CD8-positive, alpha-beta memory T cell (primary cell): ENCODE data around the gene ATP1B2. TPM values are rescaled to one million over a fixed set of nuclear protein-coding genes. Genes with fewer than 3 reads are reported as not detected.
"Not testable (repeated sequence)": the region's sequence is repeated elsewhere in the genome, so short reads cannot be mapped to it uniquely, and the experiment has no call there.

ENCODE experiments used
- CTCF ChIA-PET: fragments of 350-600 bp; sonication (Branson Sonifier 250); formaldehyde crosslinking; loops from one replicate; lab custom pipeline; 2021; ENCODE audit warnings: antibody characterized with exemption; lab: Charles Lee
- POLR2A ChIA-PET: fragments of 350-600 bp; sonication (Branson Sonifier 250); formaldehyde crosslinking; loops from one replicate; lab custom pipeline; 2021; ENCODE audit warnings: antibody characterized with exemption; lab: Charles Lee
- DNase-seq, 5 donors: peaks; one replicate each; pipeline versions ENCODE4 v3.0.0 to v3.0.0-alpha.2; 2020 to 2022; ENCODE audit warnings: mixed read lengths in 1 of 5
- H3K27ac ChIP-seq: one replicate; pipeline ENCODE4 v1.7.0; 2013; ENCODE audit warnings: low read depth, mild to moderate bottlenecking, low read length, moderate library complexity
- H3K27me3 ChIP-seq: 2 replicates; pipeline ENCODE4 v1.7.0; 2013; ENCODE audit warnings: low read length, mild to moderate bottlenecking; ENCODE audit not compliant: insufficient read depth, poor library complexity, severe bottlenecking
- H3K36me3 ChIP-seq: 2 replicates; pipeline ENCODE4 v1.7.0; 2013; ENCODE audit warnings: mild to moderate bottlenecking, low read length, moderate library complexity; ENCODE audit not compliant: insufficient read depth
- H3K4me1 ChIP-seq: 2 replicates; pipeline ENCODE4 v1.7.0; 2013; ENCODE audit warnings: mild to moderate bottlenecking, low read length, moderate library complexity; ENCODE audit not compliant: insufficient read depth
- H3K4me3 ChIP-seq: 2 replicates; pipeline ENCODE4 v1.7.0; 2013; ENCODE audit warnings: mild to moderate bottlenecking, low read length
- H3K9me3 ChIP-seq: 2 replicates; pipeline ENCODE4 v1.7.0; 2013; ENCODE audit warnings: mild to moderate bottlenecking, low read length
- H3K27ac Mint-ChIP-seq, 8 donors: one replicate each; pipeline ENCODE4 v1.8.0; 2020 to 2021; ENCODE audit warnings: mixed read lengths in 8 of 8, mild to moderate bottlenecking in 6 of 8, inconsistent platforms in 3 of 8, moderate library complexity in 3 of 8
- H3K27me3 Mint-ChIP-seq, 2 donors: one replicate each; pipeline ENCODE4 v1.8.0; 2020 to 2021; ENCODE audit warnings: mixed read lengths in 2 of 2, mild to moderate bottlenecking in 1 of 2, moderate library complexity in 1 of 2
- H3K36me3 Mint-ChIP-seq, 3 donors: one replicate each; pipeline ENCODE4 v1.8.0; 2020 to 2021; ENCODE audit warnings: mixed read lengths in 3 of 3, inconsistent platforms in 1 of 3, mild to moderate bottlenecking in 1 of 3
- H3K4me1 Mint-ChIP-seq, 3 donors: one replicate each; pipeline ENCODE4 v1.8.0; 2020 to 2021; ENCODE audit warnings: mixed read lengths in 3 of 3, inconsistent platforms in 1 of 3, mild to moderate bottlenecking in 1 of 3
- H3K4me3 Mint-ChIP-seq, 7 donors: one replicate each; pipeline ENCODE4 v1.8.0; 2020 to 2021; ENCODE audit warnings: mixed read lengths in 7 of 7, mild to moderate bottlenecking in 6 of 7, moderate library complexity in 4 of 7, inconsistent platforms in 2 of 7
- H3K9me3 Mint-ChIP-seq, 5 donors: one replicate each; pipeline ENCODE4 v1.8.0; 2020 to 2022; ENCODE audit warnings: mixed read lengths in 5 of 5, mild to moderate bottlenecking in 3 of 5, moderate library complexity in 2 of 5, inconsistent platforms in 1 of 5
- polyA plus RNA-seq: library from polyadenylated mRNA; unstranded; fragments of 300-500 nt; fragmentation: Illumina TruSeq; gene quantifications from one replicate; pipeline ENCODE4 v1.2.3, GENCODE V29; 2021
- total RNA-seq, 2 experiments: library from RNA; stranded (reverse); gene quantifications; one replicate each; pipeline ENCODE4 v1.2.3, GENCODE V29; 2021

Gene ATP1B2
- total and polyA plus RNA-seq, 3 experiments from 2014 or later: 0.40 to 0.53 TPM; not detected in 1

- POLR2A ChIA-PET: interaction anchor here (0.6 to 3.2 kb wide), 12 partner anchors 9 to 179 kb away, joined by 3 to 61 read pairs (median 6); partner anchors contain the start of genes CD68, MPDU1, POLR2A and SAT2
- Mint-ChIP-seq H3K27me3 (no peaks in the 10 kb centered on the region), H3K9me3 (no peaks in the 10 kb centered on the region), H3K4me1 (peaks cover 31 to 41% (median 36%) of the 10 kb centered on the region in 3 donors), H3K4me3 (peak within 1 kb of the TSS; percentile 82 to 96 (median 92)), H3K27ac (peak within 1 kb of the TSS; percentile 87 to 99 (median 96)), H3K36me3 (peaks cover 0 to 16% (median 0%) of the 10 kb centered on the region in 3 donors)
- H3K27me3 ChIP-seq: no peaks in the 10 kb centered on the region
- H3K36me3 ChIP-seq: no peaks in the 10 kb centered on the region
- H3K27ac ChIP-seq: peak within 1 kb of the TSS; percentile 88
- H3K4me1 ChIP-seq: peaks cover 26% of the 10 kb centered on the region
- H3K4me3 ChIP-seq: peak within 1 kb of the TSS; percentile 93
- CTCF ChIA-PET: interaction anchor here (0.6 to 3.4 kb wide), 15 partner anchors 9 to 102 kb away, joined by 3 to 34 read pairs (median 5); partner anchors contain the start of genes ATP1B2, MPDU1, SAT2 and SENP3
- peak; percentile 98 to 99 (median 98) for DNase-seq
- H3K9me3 ChIP-seq: no peaks in the 10 kb centered on the region
Measured at GRCh38 chr17:7614425-7615264, 36.1 kb upstream of the ATP1B2 start, which contains the start of gene FXR2. FXR2 (minus strand) TSS chr17:7614897; CDS start chr17:7614532, 365 bp downstream.

- Histone ChIP-seq H3K4me1 (peaks cover 26% of the 10 kb centered on the region), H3K27ac (peak overlapping the region; percentile 88), H3K9me3 (no peaks in the 10 kb centered on the region), H3K4me3 (peak overlapping the region; percentile 93), H3K36me3 (no peaks in the 10 kb centered on the region), H3K27me3 (no peaks in the 10 kb centered on the region)
- H3K36me3 Mint-ChIP-seq: peaks cover 0 to 16% (median 0%) of the 10 kb centered on the region in 3 donors
- CTCF ChIA-PET: interaction anchor here (0.7 to 3.4 kb wide), 11 partner anchors 10 to 102 kb away, joined by 3 to 34 read pairs (median 5); partner anchors contain the start of genes MPDU1, SAT2, SENP3 and TP53
- no peak for DNase-seq
- H3K27me3 Mint-ChIP-seq: no peaks in the 10 kb centered on the region
- H3K4me1 Mint-ChIP-seq: peaks cover 31 to 37% (median 34%) of the 10 kb centered on the region in 3 donors
- POLR2A ChIA-PET: interaction anchor here (0.6 to 3.2 kb wide), 12 partner anchors 9 to 180 kb away, joined by 3 to 61 read pairs (median 6); partner anchors contain the start of genes CD68, MPDU1, POLR2A and SAT2
- H3K4me3 Mint-ChIP-seq: peak overlapping the region; percentile 82 to 96 (median 92)
- peak overlapping the region; percentile 87 to 99 (median 96) for H3K27ac Mint-ChIP-seq
- no peaks in the 10 kb centered on the region for H3K9me3 Mint-ChIP-seq
Measured at GRCh38 chr17:7615265-7615747, 35.4 kb upstream of the ATP1B2 start.

DNA sequence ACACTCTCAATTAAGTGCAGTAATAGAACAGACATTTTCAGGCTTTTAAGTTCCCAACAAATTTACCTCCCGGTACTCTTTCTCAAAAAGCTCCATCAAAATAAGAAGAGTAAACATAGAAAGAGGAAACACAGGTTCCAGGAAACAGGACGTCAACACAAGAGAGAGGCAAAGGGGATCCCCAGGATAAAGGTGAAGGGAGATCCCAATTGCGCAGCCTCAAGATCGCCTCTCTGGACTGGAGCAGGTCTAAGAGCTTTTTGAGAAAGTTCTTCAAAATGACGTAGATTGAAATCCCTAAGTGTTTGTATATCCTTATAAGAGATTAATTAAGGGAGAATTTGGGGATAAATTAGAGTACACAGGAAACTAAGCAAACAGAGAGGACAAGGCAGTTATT, 32.1 kb upstream of the ATP1B2 start:
- Histone ChIP-seq H3K9me3 (no peaks in the 10 kb centered on the region), H3K36me3 (no peaks in the 10 kb centered on the region), H3K4me3 (no peak overlapping the region), H3K27ac (no peak overlapping the region), H3K4me1 (peaks cover 4% of the 10 kb centered on the region), H3K27me3 (no peaks in the 10 kb centered on the region)
- Mint-ChIP-seq H3K9me3 (no peaks in the 10 kb centered on the region), H3K4me1 (peaks cover 5 to 6% (median 6%) of the 10 kb centered on the region in 3 donors), H3K27ac (no peak overlapping the region), H3K4me3 (peak overlapping the region in 1 of 7 donors; percentile 45), H3K36me3 (peaks cover 0 to 5% (median 0%) of the 10 kb centered on the region in 3 donors), H3K27me3 (no peaks in the 10 kb centered on the region)
- no peak for DNase-seq
- CTCF ChIA-PET: interaction anchor here (1.3 kb wide), 1 partner anchor 35 kb away, joined by 3 read pairs; the partner anchor contains the start of gene MPDU1
- POLR2A ChIA-PET: interaction anchor here (0.7 kb wide), 1 partner anchor 296 kb away, joined by 3 read pairs; no protein-coding TSS in a partner anchor

GRCh38 chr17:7620835-7621234, 29.9 kb upstream of the ATP1B2 start:
- Mint-ChIP-seq H3K27me3 (no peaks in the 10 kb centered on the region), H3K27ac (no peak overlapping the region), H3K9me3 (no peaks in the 10 kb centered on the region), H3K36me3 (no peaks in the 10 kb centered on the region), H3K4me1 (no peaks in the 10 kb centered on the region), H3K4me3 (no peak overlapping the region)
- no peaks in the 10 kb centered on the region for H3K9me3 ChIP-seq
- ChIA-PET CTCF (interaction anchor here (1.2 kb wide), 1 partner anchor 66 kb away, joined by 4 read pairs; the partner anchor contains the start of gene TP53), POLR2A (no interaction called here)
- H3K4me3 ChIP-seq: no peak overlapping the region
- no peak for DNase-seq
- H3K4me1 ChIP-seq: no peaks in the 10 kb centered on the region
- H3K27ac ChIP-seq: no peak overlapping the region
- H3K27me3 ChIP-seq: no peaks in the 10 kb centered on the region
- H3K36me3 ChIP-seq: no peaks in the 10 kb centered on the region

DNA sequence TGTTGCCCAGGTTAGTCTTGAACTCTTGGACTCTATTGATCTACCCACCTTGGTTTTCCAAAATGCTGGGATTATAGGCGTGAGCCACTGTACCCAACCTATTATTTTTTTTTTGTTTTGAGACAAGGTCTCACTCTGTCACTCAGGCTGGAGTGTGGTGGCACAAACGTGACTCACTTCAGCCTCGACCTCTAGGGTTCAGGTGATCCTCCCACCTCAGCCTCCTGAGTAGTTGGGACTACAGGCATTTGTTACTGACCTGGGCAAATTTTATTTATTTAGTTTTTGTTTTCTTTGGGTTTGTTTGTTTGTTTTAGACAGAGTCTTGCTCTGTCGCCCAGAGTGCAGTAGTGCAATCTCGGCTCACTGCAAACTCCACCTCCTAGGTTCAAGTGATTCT, 27.1 kb upstream of the ATP1B2 start:
- Histone ChIP-seq H3K27me3 (no peaks in the 10 kb centered on the region), H3K27ac (no peak overlapping the region), H3K4me1 (peaks cover 10% of the 10 kb centered on the region), H3K9me3 (no peaks in the 10 kb centered on the region), H3K4me3 (no peak overlapping the region), H3K36me3 (no peaks in the 10 kb centered on the region)
- ChIA-PET POLR2A (interaction anchor here (0.8 kb wide), 1 partner anchor 8 kb away, joined by 3 read pairs; no protein-coding TSS in a partner anchor), CTCF (interaction anchor here (5.6 kb wide), 1 partner anchor 8 kb away, joined by 34 read pairs; the partner anchor contains the start of gene FXR2)
- H3K27me3 Mint-ChIP-seq: no peaks in the 10 kb centered on the region
- H3K4me1 Mint-ChIP-seq: peaks cover 12 to 20% (median 13%) of the 10 kb centered on the region in 3 donors
- H3K4me3 Mint-ChIP-seq: no peak overlapping the region
- no peaks in the 10 kb centered on the region for H3K9me3 Mint-ChIP-seq
- peaks cover 0 to 7% (median 0%) of the 10 kb centered on the region in 3 donors for H3K36me3 Mint-ChIP-seq
- peak overlapping the region in 1 of 8 donors; percentile 26 for H3K27ac Mint-ChIP-seq
- no peak for DNase-seq

GRCh38 chr17:7625749-7626148, 25.0 kb upstream of the ATP1B2 start:
- H3K9me3 Mint-ChIP-seq, H3K4me3 ChIP-seq, H3K27me3 ChIP-seq, DNase-seq, H3K27ac ChIP-seq, H3K36me3 ChIP-seq, H3K27ac Mint-ChIP-seq, H3K27me3 Mint-ChIP-seq, H3K9me3 ChIP-seq, H3K36me3 Mint-ChIP-seq, H3K4me1 ChIP-seq: not testable (repeated sequence)
- ChIA-PET CTCF (interaction anchor here (0.7 to 5.6 kb wide), 3 partner anchors 10 to 194 kb away, joined by 3 to 34 read pairs (median 3); partner anchors contain the start of gene FXR2), POLR2A (interaction anchor here (0.7 to 2.9 kb wide), 2 partner anchors 11 to 619 kb away, joined by 4 to 31 read pairs; partner anchors contain the start of gene FXR2)
- peak overlapping the region in 5 of 7 donors; percentile 20 to 93 (median 79) for H3K4me3 Mint-ChIP-seq
- H3K4me1 Mint-ChIP-seq: peaks cover 12 to 20% (median 13%) of the 10 kb centered on the region in 3 donors

- H3K27ac Mint-ChIP-seq: peak overlapping the region in 4 of 8 donors; percentile 68 to 95 (median 90)
- no peaks in the 10 kb centered on the region for H3K27me3 ChIP-seq
- CTCF ChIA-PET: interaction anchor here (0.7 to 5.6 kb wide), 3 partner anchors 10 to 193 kb away, joined by 3 to 34 read pairs (median 25); partner anchors contain the start of genes FXR2, TP53 and WRAP53
- H3K27me3 Mint-ChIP-seq: no peaks in the 10 kb centered on the region
- peaks cover 12 to 20% (median 13%) of the 10 kb centered on the region in 3 donors for H3K4me1 Mint-ChIP-seq
- POLR2A ChIA-PET: interaction anchor here (2.4 to 2.9 kb wide), 3 partner anchors 11 to 60 kb away, joined by 13 to 42 read pairs (median 31); partner anchors contain the start of genes FXR2, MPDU1 and TP53
- no peaks in the 10 kb centered on the region for H3K9me3 ChIP-seq
- H3K36me3 ChIP-seq: no peaks in the 10 kb centered on the region
- peak overlapping the region; percentile 90 to 95 (median 93) for H3K4me3 Mint-ChIP-seq
- H3K4me3 ChIP-seq: no peak overlapping the region
- H3K4me1 ChIP-seq: peaks cover 10% of the 10 kb centered on the region
- H3K27ac ChIP-seq: no peak overlapping the region
- no peak for DNase-seq
- H3K9me3 Mint-ChIP-seq: no peaks in the 10 kb centered on the region
- peaks cover 0 to 7% (median 0%) of the 10 kb centered on the region in 3 donors for H3K36me3 Mint-ChIP-seq
Measured at GRCh38 chr17:7626307-7626706, 24.4 kb upstream of the ATP1B2 start.
